Tibial artery (tissue), 4 donors: ENCODE data around the gene CNTNAP2.

Experiments
- DNase-seq, 2 donors: peaks; one replicate each; pipeline ENCODE4 v3.0.0-alpha.2; 2019
- H3K27ac ChIP-seq, 2 donors: fragments of 200-600 bp; sonication (generic) in 1 of 2; 1 replicate in 1 of 2; 2 replicates in 1 of 2; pipeline ENCODE4 v1.5.1; 2018 to 2019; ENCODE audit warnings: mild to moderate bottlenecking in 1 of 2
- H3K27me3 ChIP-seq, 2 donors: fragments of 200-600 bp; sonication (generic) in 1 of 2; one replicate each; pipeline versions ENCODE4 v1.5.1 to v1.6.0; 2016 to 2019
- H3K36me3 ChIP-seq, 3 donors: fragments of 200-600 bp; sonication (generic) in 2 of 3; one replicate each; pipeline ENCODE4 v1.5.1; 2016 to 2019; ENCODE audit warnings: mild to moderate bottlenecking in 2 of 3
- H3K4me1 ChIP-seq, 4 donors: fragments of 200-600 bp; sonication (generic) in 2 of 4; 1 replicate in 3 of 4; 2 replicates in 1 of 4; pipeline ENCODE4 v1.5.1; 2016 to 2019
- H3K4me3 ChIP-seq, 2 donors: fragments of 200-600 bp; sonication (generic) in 1 of 2; 1 replicate in 1 of 2; 2 replicates in 1 of 2; pipeline ENCODE4 v1.5.1; 2018 to 2019; ENCODE audit warnings: mild to moderate bottlenecking in 2 of 2
- H3K9me3 ChIP-seq, 3 donors: fragments of 200-600 bp; sonication (generic) in 1 of 3; one replicate each; pipeline ENCODE4 v1.5.1; 2016 to 2019
- intact Hi-C: fragments of 100-400 bp; cut with DNase I; formaldehyde crosslinking; loops from one replicate; pipeline ENCODE4 v1.15.0; 2023; ENCODE audit warnings: low total_unique reads
- TF ChIP-seq, protein P1 (sequence below), 2 experiments: fragments of 200-600 bp in 1 of 2; fragments of 450-650 bp in 1 of 2; IDR thresholded peaks; one replicate each; pipeline ENCODE4 v1.5.1; 2017 to 2019; ENCODE audit warnings: antibody characterized with exemption in 2 of 2, mild to moderate bottlenecking in 1 of 2, moderate library complexity in 1 of 2

CNTNAP2 gene

DNA sequence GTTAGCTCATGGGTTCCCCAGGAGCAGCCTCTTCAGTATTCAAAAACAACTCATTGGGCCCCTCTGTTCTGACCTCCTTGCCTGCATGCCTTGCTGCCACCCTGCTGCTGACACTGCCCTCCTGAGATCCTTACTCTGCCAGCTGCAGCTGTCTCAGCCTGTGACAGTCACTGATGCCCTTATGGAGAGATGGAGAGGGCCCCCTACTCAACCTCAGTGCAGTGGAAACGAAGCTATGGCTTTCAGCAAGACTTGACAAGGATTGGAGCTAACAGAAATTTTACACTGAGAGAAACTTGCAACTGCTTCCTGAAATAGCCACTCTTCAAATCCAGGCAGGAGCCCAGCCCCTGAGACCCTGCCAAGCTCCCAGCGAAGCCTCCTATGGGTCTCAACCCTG is 1795.7 kb downstream of the CNTNAP2 start:
- TF ChIP-seq, protein P1, sequence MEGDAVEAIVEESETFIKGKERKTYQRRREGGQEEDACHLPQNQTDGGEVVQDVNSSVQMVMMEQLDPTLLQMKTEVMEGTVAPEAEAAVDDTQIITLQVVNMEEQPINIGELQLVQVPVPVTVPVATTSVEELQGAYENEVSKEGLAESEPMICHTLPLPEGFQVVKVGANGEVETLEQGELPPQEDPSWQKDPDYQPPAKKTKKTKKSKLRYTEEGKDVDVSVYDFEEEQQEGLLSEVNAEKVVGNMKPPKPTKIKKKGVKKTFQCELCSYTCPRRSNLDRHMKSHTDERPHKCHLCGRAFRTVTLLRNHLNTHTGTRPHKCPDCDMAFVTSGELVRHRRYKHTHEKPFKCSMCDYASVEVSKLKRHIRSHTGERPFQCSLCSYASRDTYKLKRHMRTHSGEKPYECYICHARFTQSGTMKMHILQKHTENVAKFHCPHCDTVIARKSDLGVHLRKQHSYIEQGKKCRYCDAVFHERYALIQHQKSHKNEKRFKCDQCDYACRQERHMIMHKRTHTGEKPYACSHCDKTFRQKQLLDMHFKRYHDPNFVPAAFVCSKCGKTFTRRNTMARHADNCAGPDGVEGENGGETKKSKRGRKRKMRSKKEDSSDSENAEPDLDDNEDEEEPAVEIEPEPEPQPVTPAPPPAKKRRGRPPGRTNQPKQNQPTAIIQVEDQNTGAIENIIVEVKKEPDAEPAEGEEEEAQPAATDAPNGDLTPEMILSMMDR (IDR thresholded peaks at IDR 0.05), result no peak
- no peaks in the 10 kb centered on the region for H3K9me3 ChIP-seq
- H3K36me3 ChIP-seq, result no peaks in the 10 kb centered on the region
- intact Hi-C loops, result no loop called here
- H3K4me1 ChIP-seq, result peaks cover 0 to 33% (median 6%) of the 10 kb centered on the region in 4 donors
- no peak overlapping the region for H3K27ac ChIP-seq
- no peaks in the 10 kb centered on the region for H3K27me3 ChIP-seq
- DNase-seq, result no peak
- H3K4me3 ChIP-seq, result no peak overlapping the region

DNA sequence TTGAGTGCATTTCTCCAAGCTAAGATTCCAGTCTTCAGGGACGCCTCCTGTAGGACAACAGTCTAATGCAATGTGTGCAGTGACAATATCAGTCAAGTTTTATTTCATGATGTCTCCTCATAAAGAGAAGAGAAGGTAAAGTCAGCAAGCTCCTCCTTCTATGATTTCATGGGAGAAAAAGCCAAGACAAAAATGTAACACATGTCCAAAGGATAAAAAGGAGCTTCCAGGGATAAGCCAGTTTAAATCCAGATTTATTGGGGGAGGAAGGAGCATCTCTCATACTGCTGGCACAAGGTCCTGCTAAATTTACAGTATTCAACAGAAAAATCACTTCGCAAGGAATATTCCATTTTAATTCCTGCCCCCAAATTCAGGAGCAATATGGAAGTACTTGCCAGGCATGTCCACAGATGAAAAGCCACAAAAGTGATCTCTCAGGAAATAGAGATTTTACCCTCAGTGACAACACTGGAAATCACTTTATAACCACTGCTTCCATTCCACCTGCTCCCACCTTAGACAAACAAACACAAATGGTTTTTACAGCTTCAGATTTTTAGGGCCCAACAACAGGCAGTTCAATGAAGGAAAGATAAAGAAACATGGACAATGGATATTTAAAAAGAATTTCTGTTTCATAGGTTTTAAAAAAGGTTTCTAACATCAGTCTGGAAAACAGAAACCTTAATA is 1796.5 kb downstream of the CNTNAP2 start:
- TF ChIP-seq, protein P1 (IDR thresholded peaks at IDR 0.05), result no peak
- Histone ChIP-seq H3K27ac (no peak overlapping the region), H3K4me3 (no peak overlapping the region), H3K9me3 (no peaks in the 10 kb centered on the region), H3K4me1 (peaks cover 0 to 33% (median 6%) of the 10 kb centered on the region in 4 donors), H3K36me3 (no peaks in the 10 kb centered on the region), H3K27me3 (no peaks in the 10 kb centered on the region)
- DNase-seq, result no peak
- intact Hi-C loops, result no loop called here

DNA sequence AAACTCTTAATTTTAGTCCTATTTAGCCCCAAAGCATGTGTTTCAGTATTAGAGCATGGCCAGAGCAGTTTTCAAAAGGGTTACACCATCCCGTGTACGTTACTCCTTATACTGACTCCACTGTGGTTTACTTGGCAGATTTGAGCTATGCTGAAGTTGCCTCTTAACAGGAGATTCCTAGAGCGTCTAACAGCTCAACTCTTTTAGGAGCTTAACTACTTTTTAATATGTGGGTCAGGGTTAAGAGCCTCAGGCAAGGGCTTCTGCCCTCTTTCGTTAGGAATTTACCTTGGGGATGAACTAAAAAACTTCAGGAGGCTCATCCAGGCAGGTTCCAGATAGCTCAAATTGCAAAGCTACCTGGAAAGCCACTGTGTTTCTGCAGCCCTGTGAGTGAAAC is 1799.2 kb downstream of the CNTNAP2 start:
- Histone ChIP-seq H3K36me3 (no peaks in the 10 kb centered on the region), H3K27me3 (no peaks in the 10 kb centered on the region), H3K4me1 (peaks cover 0 to 18% (median 6%) of the 10 kb centered on the region in 4 donors), H3K27ac (no peak overlapping the region), H3K9me3 (no peaks in the 10 kb centered on the region), H3K4me3 (no peak overlapping the region)
- DNase-seq, result no peak
- TF ChIP-seq, protein P1 (IDR thresholded peaks at IDR 0.05), result no peak
- intact Hi-C loops, result no loop called here

DNA sequence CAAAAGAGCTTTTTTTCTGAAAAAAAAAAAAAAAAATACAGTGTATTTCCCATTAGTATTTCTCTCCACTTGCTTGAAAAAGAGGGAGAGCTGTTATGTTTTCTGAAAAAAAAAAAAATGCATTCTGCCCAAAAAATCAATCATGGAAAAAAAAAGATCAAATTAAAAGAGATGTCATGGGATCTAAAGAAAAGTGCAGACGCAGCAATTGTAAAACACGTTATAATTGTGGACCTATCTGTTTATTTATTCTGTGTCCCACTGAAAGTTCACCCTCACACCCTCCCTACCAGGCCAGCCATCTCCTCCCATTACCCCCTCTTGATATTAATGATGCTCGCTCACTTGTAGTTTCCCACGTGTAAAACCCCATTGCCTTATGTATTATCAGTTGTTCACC is 1800.0 kb downstream of the CNTNAP2 start:
- Histone ChIP-seq H3K9me3 (no peaks in the 10 kb centered on the region), H3K27ac (no peak overlapping the region), H3K27me3 (no peaks in the 10 kb centered on the region), H3K4me1 (peaks cover 0 to 12% (median 4%) of the 10 kb centered on the region in 4 donors), H3K4me3 (no peak overlapping the region), H3K36me3 (no peaks in the 10 kb centered on the region)
- TF ChIP-seq, protein P1 (IDR thresholded peaks at IDR 0.05), result no peak
- no peak for DNase-seq
- intact Hi-C loops, result no loop called here

DNA sequence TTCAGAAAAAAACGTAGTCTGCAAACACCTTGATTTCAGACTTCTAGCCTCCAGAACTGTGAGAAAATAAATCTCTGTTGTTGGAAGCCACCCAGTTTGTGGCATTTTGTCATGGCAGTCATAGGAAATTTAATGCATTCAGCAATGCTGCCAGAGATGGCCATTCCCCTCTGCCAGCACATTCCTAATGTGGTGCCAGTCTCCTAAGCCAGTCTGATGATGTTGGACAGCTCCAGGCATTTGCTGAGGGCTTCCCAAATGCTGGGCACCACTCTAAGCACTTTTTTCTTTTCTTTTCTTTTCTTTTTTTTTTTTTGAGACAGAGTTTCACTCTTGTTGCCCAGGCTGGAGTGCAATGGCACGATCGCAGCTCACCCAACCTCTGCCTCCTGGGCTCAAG is 1807.2 kb downstream of the CNTNAP2 start:
- TF ChIP-seq, protein P1 (IDR thresholded peaks at IDR 0.05), result no peak
- H3K36me3 ChIP-seq, result no peaks in the 10 kb centered on the region
- intact Hi-C loops, result no loop called here
- no peaks in the 10 kb centered on the region for H3K9me3 ChIP-seq
- no peak overlapping the region for H3K4me3 ChIP-seq
- peaks cover 0 to 7% (median 0%) of the 10 kb centered on the region in 4 donors for H3K4me1 ChIP-seq
- DNase-seq, result no peak
- H3K27ac ChIP-seq, result no peak overlapping the region
- H3K27me3 ChIP-seq, result no peaks in the 10 kb centered on the region
